ENCODE results near the gene SYTL3.

DNA sequence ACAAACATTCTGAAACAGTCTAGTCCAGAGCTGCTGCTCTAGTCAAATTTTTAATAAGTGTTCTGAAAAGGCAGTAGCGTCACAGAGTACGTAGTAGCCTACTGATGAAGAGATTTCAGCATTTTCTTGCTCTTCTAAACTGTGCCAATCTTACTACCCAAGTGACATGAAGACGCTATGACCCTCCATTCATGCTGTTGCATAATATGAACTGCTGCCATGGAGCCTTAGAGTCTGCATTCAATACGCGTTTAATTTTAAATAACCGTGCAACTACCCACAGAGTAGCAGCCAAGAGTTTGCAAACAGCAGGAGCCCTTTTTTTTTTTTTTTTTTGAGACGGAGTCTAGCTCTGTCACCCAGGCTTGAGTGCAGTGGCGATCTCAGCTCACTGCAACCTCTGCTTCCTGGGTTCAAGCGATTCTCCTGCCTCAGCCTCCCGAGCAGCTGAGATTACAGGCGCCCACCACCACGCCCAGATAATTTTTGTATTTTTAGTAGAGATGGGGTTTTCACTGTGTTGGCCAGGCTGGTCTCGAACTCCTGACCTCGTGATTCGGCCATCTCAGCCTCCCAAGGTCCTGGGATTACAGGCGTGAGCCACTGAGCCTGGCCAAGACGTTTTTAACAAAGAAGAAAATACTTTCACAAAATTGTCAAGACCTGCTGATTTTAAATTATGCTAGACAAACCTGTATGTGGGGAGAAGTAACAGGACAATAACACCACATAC lies 125.0 kb downstream of the SYTL3 start:
- TF ChIP-seq POLR2A (IDR thresholded peaks at IDR 0.05; ENCODE audit: low read depth, low read length) (no peak), POLR2AphosphoS5 (IDR thresholded peaks at IDR 0.05; ENCODE audit: low read depth, low read length) (no peak), TAF1 (IDR thresholded peaks at IDR 0.05; ENCODE audit: low read depth, low read length) (no peak)
